HepG2 (cell line): ENCODE data around the gene CBFA2T2. TPM values are rescaled to one million over a fixed set of nuclear protein-coding genes. Genes with fewer than 3 reads are reported as not detected.
A peak's percentile ranks its signal among the peaks of the same experiment; 100 is the strongest.

Source experiments
- DR1 ChIP-seq: sonication (generic); formaldehyde crosslinking; IDR thresholded peaks from 2 replicates; pipeline ENCODE4 v1.8.0; 2021; ENCODE audit warnings: mild to moderate bottlenecking, missing genetic modification reagents, inconsistent platforms
- MAFG ChIP-seq: sonication (generic); formaldehyde crosslinking; IDR thresholded peaks from 2 replicates; pipeline ENCODE4 v1.5.1; 2020; ENCODE audit warnings: mild to moderate bottlenecking, missing genetic modification reagents
- MTF1 ChIP-seq: sonication (generic); formaldehyde crosslinking; IDR thresholded peaks from 2 replicates; pipeline ENCODE4 v1.5.0; 2020; ENCODE audit warnings: missing genetic modification reagents
- RCOR2 ChIP-seq: IDR thresholded peaks from 2 replicates; pipeline ENCODE4 v1.6.1; 2016; ENCODE audit warnings: missing biosample characterization, missing genetic modification reagents
- RFXAP ChIP-seq: sonication (generic); formaldehyde crosslinking; IDR thresholded peaks from 2 replicates; pipeline ENCODE4 v1.4.0; 2020; ENCODE audit warnings: missing genetic modification reagents, borderline replicate concordance
- RXRB ChIP-seq: IDR thresholded peaks from 2 replicates; pipeline ENCODE4 v1.6.1; 2016; ENCODE audit warnings: borderline replicate concordance, missing genetic modification reagents, missing compliant biosample characterization
- YEATS2 ChIP-seq: sonication (generic); formaldehyde crosslinking; IDR thresholded peaks from 2 replicates; pipeline ENCODE4 v1.4.0; 2020; ENCODE audit warnings: missing genetic modification reagents, borderline replicate concordance
- ZNF138 ChIP-seq: sonication (generic); formaldehyde crosslinking; IDR thresholded peaks from 2 replicates; pipeline ENCODE4 v1.5.0; 2020; ENCODE audit warnings: mild to moderate bottlenecking, low read depth, missing genetic modification reagents
- ZNF282 ChIP-seq: fragments of 450-650 bp; IDR thresholded peaks from 2 replicates; pipeline ENCODE4 v1.6.1; 2018; ENCODE audit not compliant: partially characterized antibody
- ZNF329 ChIP-seq: sonication (generic); formaldehyde crosslinking; IDR thresholded peaks from 2 replicates; pipeline ENCODE4 v1.9.0; 2021; ENCODE audit warnings: low read depth, mild to moderate bottlenecking, missing genetic modification reagents
- ZNF569 ChIP-seq: sonication (generic); formaldehyde crosslinking; IDR thresholded peaks from 2 replicates; pipeline ENCODE4 v1.5.0; 2020; ENCODE audit warnings: mild to moderate bottlenecking, missing genetic modification reagents, moderate library complexity, borderline replicate concordance
- ZNF772 ChIP-seq: sonication (generic); formaldehyde crosslinking; IDR thresholded peaks from 2 replicates; pipeline ENCODE4 v1.5.0; 2020; ENCODE audit warnings: mild to moderate bottlenecking, missing genetic modification reagents
- ZNF878 ChIP-seq: sonication (generic); formaldehyde crosslinking; IDR thresholded peaks from 2 replicates; pipeline ENCODE4 v1.8.1; 2023; ENCODE audit warnings: mild to moderate bottlenecking, missing genetic modification reagents, moderate library complexity
- polyA plus RNA-seq, 8 experiments: library from polyadenylated mRNA; depleted of rRNA in 3 of 8; stranded (reverse) in 7 of 8; unstranded in 1 of 8; fragments of >200 nt; fragmentation: Illumina TruSeq in 4 of 8; extraction: Trizol in 4 of 8; gene quantifications; 2 replicates each; pipeline versions ENCODE4 v1.2.1 to v1.2.3, GENCODE V29; 2011 to 2016; ENCODE audit warnings: low read depth in 4 of 8, missing spikeins in 1 of 8, mixed read lengths in 1 of 8; ENCODE audit not compliant: insufficient read depth in 1 of 8
- total RNA-seq, 5 experiments: library from RNA; depleted of rRNA; stranded (reverse); fragments of >200 nt; fragmentation: Illumina TruSeq; extraction: Trizol; gene quantifications; 2 replicates each; pipeline ENCODE4 v1.2.3, GENCODE V29; 2016; ENCODE audit warnings: low read depth in 1 of 5
- TF ChIP-seq, protein P1 (sequence below): sonication (generic); formaldehyde crosslinking; IDR thresholded peaks from 2 replicates; pipeline ENCODE4 v1.4.0; 2020; ENCODE audit warnings: mild to moderate bottlenecking, missing genetic modification reagents
- TF ChIP-seq, protein P2 (sequence below), 2 experiments: sonication (generic) in 1 of 2; formaldehyde crosslinking in 1 of 2; IDR thresholded peaks; 2 replicates each; pipeline versions ENCODE4 v1.6.1 to v1.9.0; 2014 to 2022; ENCODE audit warnings: antibody characterized with exemption in 1 of 2, borderline replicate concordance in 1 of 2, inconsistent platforms in 1 of 2, low read depth in 1 of 2, missing genetic modification reagents in 1 of 2
- TF ChIP-seq, protein P3 (sequence below): sonication (generic); formaldehyde crosslinking; IDR thresholded peaks from 2 replicates; pipeline ENCODE4 v1.4.0; 2020; ENCODE audit warnings: mild to moderate bottlenecking, missing genetic modification reagents
- TF ChIP-seq, protein P4 (sequence below): sonication (generic); formaldehyde crosslinking; IDR thresholded peaks from 2 replicates; pipeline ENCODE4 v1.8.0; 2022; ENCODE audit warnings: missing genetic modification reagents, low read depth, mild to moderate bottlenecking, borderline replicate concordance

Gene CBFA2T2
- total and polyA plus RNA-seq, 2 of the 13 experiments (the other 11 are each of a cell fraction or from before 2014, with no cell fraction given) = 6.3 to 21.2 TPM

DNA sequence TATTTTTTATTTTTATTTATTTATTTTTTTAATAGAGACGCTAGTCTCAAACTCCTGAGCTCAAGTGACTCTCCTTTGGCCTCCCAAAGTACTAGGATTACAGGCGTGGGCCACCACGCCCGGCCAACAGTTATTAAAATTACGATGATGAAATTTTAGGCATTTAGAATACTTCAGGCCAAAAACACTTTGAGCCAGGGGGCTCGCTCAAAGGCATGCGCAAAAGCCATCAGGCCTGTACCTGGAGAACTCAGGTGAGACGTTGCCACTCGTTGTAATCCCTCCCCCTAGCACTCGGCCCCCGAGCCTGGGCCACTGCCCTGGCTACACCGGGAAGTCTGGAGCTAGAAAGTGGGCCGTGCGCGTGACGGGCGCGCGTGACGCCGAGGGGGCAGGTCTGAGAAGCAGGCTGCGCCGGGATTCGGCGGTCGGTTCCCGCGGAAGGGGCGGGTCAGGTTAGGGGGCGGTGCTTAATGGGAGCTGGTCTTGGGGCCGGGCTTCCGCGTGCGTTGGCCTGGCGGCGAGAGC, 337 bp upstream of the CBFA2T2 start (continued):
- 0 out of 2 replicates have a peak, but pooled peaks have one; percentile 57 for TF ChIP-seq ZNF138 (CRISPR knock-in tag)
- TF ChIP-seq RXRB (CRISPR knock-in tag) = peak; percentile 87
- TF ChIP-seq RCOR2 (CRISPR knock-in tag) = no peak; the same call in 1 of the 2 replicates
- TF ChIP-seq, protein P1, sequence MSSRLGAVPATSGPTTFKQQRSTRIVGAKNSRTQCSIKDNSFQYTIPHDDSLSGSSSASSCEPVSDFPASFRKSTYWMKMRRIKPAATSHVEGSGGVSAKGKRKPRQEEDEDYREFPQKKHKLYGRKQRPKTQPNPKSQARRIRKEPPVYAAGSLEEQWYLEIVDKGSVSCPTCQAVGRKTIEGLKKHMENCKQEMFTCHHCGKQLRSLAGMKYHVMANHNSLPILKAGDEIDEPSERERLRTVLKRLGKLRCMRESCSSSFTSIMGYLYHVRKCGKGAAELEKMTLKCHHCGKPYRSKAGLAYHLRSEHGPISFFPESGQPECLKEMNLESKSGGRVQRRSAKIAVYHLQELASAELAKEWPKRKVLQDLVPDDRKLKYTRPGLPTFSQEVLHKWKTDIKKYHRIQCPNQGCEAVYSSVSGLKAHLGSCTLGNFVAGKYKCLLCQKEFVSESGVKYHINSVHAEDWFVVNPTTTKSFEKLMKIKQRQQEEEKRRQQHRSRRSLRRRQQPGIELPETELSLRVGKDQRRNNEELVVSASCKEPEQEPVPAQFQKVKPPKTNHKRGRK (CRISPR knock-in tag) = no peak
- peak; percentile 91; the same call in 1 of the 2 replicates for TF ChIP-seq ZNF772
- TF ChIP-seq, protein P2, sequence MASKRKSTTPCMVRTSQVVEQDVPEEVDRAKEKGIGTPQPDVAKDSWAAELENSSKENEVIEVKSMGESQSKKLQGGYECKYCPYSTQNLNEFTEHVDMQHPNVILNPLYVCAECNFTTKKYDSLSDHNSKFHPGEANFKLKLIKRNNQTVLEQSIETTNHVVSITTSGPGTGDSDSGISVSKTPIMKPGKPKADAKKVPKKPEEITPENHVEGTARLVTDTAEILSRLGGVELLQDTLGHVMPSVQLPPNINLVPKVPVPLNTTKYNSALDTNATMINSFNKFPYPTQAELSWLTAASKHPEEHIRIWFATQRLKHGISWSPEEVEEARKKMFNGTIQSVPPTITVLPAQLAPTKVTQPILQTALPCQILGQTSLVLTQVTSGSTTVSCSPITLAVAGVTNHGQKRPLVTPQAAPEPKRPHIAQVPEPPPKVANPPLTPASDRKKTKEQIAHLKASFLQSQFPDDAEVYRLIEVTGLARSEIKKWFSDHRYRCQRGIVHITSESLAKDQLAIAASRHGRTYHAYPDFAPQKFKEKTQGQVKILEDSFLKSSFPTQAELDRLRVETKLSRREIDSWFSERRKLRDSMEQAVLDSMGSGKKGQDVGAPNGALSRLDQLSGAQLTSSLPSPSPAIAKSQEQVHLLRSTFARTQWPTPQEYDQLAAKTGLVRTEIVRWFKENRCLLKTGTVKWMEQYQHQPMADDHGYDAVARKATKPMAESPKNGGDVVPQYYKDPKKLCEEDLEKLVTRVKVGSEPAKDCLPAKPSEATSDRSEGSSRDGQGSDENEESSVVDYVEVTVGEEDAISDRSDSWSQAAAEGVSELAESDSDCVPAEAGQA (IDR thresholded peaks at IDR 0.05; ENCODE audit: low read depth) = peak; percentile 75; the same call in 1 of the 2 replicates
- TF ChIP-seq, protein P2 (CRISPR knock-in tag; IDR thresholded peaks at IDR 0.05; ENCODE audit: borderline replicate concordance) = no peak; the same call in 1 of the 2 replicates
- TF ChIP-seq YEATS2 = peak; percentile 87
- TF ChIP-seq ZNF282 = no peak
- 0 out of 2 replicates have a peak, but pooled peaks have one; percentile 1 for TF ChIP-seq ZNF329 (CRISPR knock-in tag)
- TF ChIP-seq MTF1 (CRISPR knock-in tag) = no peak; the same call in 1 of the 2 replicates
- TF ChIP-seq ZNF878 = peak; percentile 93; the same call in 1 of the 2 replicates
- TF ChIP-seq, protein P3, sequence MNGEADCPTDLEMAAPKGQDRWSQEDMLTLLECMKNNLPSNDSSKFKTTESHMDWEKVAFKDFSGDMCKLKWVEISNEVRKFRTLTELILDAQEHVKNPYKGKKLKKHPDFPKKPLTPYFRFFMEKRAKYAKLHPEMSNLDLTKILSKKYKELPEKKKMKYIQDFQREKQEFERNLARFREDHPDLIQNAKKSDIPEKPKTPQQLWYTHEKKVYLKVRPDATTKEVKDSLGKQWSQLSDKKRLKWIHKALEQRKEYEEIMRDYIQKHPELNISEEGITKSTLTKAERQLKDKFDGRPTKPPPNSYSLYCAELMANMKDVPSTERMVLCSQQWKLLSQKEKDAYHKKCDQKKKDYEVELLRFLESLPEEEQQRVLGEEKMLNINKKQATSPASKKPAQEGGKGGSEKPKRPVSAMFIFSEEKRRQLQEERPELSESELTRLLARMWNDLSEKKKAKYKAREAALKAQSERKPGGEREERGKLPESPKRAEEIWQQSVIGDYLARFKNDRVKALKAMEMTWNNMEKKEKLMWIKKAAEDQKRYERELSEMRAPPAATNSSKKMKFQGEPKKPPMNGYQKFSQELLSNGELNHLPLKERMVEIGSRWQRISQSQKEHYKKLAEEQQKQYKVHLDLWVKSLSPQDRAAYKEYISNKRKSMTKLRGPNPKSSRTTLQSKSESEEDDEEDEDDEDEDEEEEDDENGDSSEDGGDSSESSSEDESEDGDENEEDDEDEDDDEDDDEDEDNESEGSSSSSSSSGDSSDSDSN (CRISPR knock-in tag) = no peak
- TF ChIP-seq, protein P4, sequence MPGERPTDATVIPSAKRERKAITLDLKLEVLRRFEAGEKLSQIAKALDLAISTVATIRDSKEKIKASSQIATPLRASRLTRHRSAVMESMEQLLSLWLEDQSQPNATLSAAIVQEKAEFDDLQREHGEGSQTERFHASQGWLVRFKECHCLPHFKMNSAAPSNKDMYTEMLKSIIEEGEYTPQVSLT (CRISPR knock-in tag) = no peak
- peak; percentile 71 for TF ChIP-seq DR1 (CRISPR knock-in tag)
- TF ChIP-seq RFXAP (CRISPR knock-in tag) = no peak; the same call in none of the 2 replicates
- no peak for TF ChIP-seq ZNF569 (CRISPR knock-in tag)
- TF ChIP-seq MAFG (CRISPR knock-in tag) = no peak
